K562 (cell line): Measurements from ENCODE around the gene RASGRP4. TPM values are rescaled to one million over a fixed set of nuclear protein-coding genes. Genes with fewer than 3 reads are reported as not detected.

Source experiments
- ELF4 ChIP-seq: fragments of 450-650 bp; formaldehyde crosslinking; IDR thresholded peaks from 2 replicates; pipeline ENCODE4 v1.4.0; 2022; ENCODE audit warnings: missing genetic modification characterization
- IRF2 ChIP-seq: sonication (generic); formaldehyde crosslinking; IDR thresholded peaks from 2 replicates; pipeline ENCODE4 v1.8.1; 2022; ENCODE audit warnings: mild to moderate bottlenecking, missing genetic modification reagents
- PURB ChIP-seq: sonication (generic); formaldehyde crosslinking; IDR thresholded peaks from 2 replicates; pipeline ENCODE4 v1.9.0; 2021; ENCODE audit warnings: low read depth, mild to moderate bottlenecking, missing genetic modification reagents
- SAP30 ChIP-seq: fragments of 200-600 bp; sonication (generic); IDR thresholded peaks from 2 replicates; pipeline ENCODE4 v1.6.1; 2012; ENCODE audit warnings: borderline replicate concordance, low read depth, mild to moderate bottlenecking, moderate library complexity, low read length, control low read depth, inconsistent platforms; ENCODE audit not compliant: insufficient read depth, poor library complexity, severe bottlenecking
- XRCC4 ChIP-seq: IDR thresholded peaks from one replicate; pipeline ENCODE4 v1.6.1; 2011; ENCODE audit not compliant: insufficient read depth, insufficient read length; ENCODE audit errors: extremely low read depth
- ZC3H8 ChIP-seq: fragments of 450-650 bp; IDR thresholded peaks from 2 replicates; pipeline ENCODE4 v1.6.1; 2017
- polyA plus RNA-seq, 8 experiments: library from polyadenylated mRNA; depleted of rRNA in 4 of 8; stranded (reverse) in 5 of 8; unstranded in 3 of 8; fragments of >200 nt; fragmentation: Nextera tagmentation in 2 of 8; fragmentation: Illumina TruSeq in 1 of 8; extraction: Ambion mirVana in 2 of 8; extraction: Trizol in 1 of 8; gene quantifications; 2 replicates each; pipeline versions ENCODE4 v1.2.1 to v1.2.3, GENCODE V29; 2011 to 2014; ENCODE audit warnings: inconsistent platforms in 1 of 8, missing spikeins in 1 of 8
- total RNA-seq, 7 experiments: library from RNA; depleted of rRNA in 6 of 7; stranded (reverse); fragments of >200 nt in 6 of 7; fragmentation: Illumina TruSeq in 2 of 7; extraction: Trizol in 2 of 7; gene quantifications; 2 replicates each; pipeline versions ENCODE4 v1.2.1 to v1.2.3, GENCODE V29; 2011 to 2021; ENCODE audit warnings: low replicate concordance in 1 of 7
- TF ChIP-seq, protein P1 (sequence below): fragments of 450-650 bp; IDR thresholded peaks from 2 replicates; pipeline ENCODE4 v1.6.1; 2016; ENCODE audit warnings: low read depth
- TF ChIP-seq, protein P2 (sequence below), 2 experiments: fragments of 450-650 bp in 1 of 2; sonication (generic) in 1 of 2; formaldehyde crosslinking in 1 of 2; IDR thresholded peaks; 2 replicates each; pipeline versions ENCODE4 v1.7.1 to v1.9.0; 2016 to 2022; ENCODE audit warnings: inconsistent platforms in 1 of 2, mild to moderate bottlenecking in 1 of 2, missing genetic modification reagents in 1 of 2
- TF ChIP-seq, protein P3 (sequence below): sonication (generic); formaldehyde crosslinking; IDR thresholded peaks from 2 replicates; pipeline ENCODE4 v1.8.0; 2022; ENCODE audit warnings: mild to moderate bottlenecking, missing genetic modification reagents

The RASGRP4 gene
- total and polyA plus RNA-seq, 9 of the 15 experiments (the other 6 are each of a cell fraction or from before 2014, with no cell fraction given): 0.39 to 4.6 (median 3.8) TPM

DNA sequence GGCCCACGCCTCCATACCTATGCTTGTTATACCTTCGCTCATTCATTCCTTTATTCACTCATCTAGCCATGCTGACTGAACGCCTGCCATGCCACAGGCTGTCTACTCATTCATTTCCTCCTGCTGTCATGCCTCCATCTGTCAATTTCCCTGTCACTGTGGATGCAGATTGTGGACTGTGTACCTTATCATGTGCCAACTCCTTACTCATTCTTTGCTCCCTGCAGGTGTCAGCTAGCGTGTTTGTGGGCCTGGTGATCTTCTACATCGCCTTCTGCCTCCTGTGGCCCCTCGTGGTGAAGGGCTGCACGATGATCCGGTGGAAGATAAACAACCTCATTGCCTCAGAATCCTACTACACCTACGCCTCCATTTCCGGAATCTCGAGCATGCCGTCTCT is 55.7 kb downstream of the RASGRP4 start (continued):
- TF ChIP-seq, protein P1, sequence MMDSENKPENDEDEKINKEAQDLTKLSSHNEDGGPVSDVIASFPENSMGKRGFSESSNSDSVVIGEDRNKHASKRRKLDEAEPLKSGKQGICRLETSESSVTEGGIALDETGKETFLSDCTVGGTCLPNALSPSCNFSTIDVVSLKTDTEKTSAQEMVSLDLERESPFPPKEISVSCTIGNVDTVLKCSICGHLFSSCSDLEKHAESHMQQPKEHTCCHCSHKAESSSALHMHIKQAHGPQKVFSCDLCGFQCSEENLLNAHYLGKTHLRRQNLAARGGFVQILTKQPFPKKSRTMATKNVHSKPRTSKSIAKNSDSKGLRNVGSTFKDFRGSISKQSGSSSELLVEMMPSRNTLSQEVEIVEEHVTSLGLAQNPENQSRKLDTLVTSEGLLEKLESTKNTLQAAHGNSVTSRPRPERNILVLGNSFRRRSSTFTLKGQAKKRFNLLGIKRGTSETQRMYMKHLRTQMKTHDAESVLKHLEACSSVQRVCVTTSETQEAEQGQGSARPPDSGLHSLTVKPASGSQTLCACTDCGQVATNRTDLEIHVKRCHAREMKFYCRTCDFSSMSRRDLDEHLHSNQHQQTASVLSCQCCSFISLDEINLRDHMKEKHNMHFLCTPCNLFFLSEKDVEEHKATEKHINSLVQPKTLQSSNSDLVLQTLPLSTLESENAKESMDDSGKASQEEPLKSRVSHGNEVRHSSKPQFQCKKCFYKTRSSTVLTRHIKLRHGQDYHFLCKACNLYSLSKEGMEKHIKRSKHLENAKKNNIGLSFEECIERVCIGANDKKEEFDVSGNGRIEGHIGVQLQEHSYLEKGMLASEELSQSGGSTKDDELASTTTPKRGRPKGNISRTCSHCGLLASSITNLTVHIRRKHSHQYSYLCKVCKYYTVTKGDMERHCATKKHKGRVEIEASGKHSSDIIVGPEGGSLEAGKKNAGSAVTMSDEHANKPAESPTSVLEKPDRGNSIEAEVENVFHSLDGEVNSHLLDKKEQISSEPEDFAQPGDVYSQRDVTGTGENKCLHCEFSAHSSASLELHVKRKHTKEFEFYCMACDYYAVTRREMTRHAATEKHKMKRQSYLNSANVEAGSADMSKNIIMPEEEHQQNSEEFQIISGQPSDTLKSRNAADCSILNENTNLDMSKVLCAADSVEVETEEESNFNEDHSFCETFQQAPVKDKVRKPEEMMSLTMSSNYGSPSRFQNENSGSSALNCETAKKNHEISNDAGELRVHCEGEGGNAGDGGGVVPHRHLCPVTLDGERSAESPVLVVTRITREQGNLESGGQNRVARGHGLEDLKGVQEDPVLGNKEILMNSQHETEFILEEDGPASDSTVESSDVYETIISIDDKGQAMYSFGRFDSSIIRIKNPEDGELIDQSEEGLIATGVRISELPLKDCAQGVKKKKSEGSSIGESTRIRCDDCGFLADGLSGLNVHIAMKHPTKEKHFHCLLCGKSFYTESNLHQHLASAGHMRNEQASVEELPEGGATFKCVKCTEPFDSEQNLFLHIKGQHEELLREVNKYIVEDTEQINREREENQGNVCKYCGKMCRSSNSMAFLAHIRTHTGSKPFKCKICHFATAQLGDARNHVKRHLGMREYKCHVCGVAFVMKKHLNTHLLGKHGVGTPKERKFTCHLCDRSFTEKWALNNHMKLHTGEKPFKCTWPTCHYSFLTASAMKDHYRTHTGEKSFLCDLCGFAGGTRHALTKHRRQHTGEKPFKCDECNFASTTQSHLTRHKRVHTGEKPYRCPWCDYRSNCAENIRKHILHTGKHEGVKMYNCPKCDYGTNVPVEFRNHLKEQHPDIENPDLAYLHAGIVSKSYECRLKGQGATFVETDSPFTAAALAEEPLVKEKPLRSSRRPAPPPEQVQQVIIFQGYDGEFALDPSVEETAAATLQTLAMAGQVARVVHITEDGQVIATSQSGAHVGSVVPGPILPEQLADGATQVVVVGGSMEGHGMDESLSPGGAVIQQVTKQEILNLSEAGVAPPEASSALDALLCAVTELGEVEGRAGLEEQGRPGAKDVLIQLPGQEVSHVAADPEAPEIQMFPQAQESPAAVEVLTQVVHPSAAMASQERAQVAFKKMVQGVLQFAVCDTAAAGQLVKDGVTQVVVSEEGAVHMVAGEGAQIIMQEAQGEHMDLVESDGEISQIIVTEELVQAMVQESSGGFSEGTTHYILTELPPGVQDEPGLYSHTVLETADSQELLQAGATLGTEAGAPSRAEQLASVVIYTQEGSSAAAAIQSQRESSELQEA: no peak
- TF ChIP-seq, protein P2, sequence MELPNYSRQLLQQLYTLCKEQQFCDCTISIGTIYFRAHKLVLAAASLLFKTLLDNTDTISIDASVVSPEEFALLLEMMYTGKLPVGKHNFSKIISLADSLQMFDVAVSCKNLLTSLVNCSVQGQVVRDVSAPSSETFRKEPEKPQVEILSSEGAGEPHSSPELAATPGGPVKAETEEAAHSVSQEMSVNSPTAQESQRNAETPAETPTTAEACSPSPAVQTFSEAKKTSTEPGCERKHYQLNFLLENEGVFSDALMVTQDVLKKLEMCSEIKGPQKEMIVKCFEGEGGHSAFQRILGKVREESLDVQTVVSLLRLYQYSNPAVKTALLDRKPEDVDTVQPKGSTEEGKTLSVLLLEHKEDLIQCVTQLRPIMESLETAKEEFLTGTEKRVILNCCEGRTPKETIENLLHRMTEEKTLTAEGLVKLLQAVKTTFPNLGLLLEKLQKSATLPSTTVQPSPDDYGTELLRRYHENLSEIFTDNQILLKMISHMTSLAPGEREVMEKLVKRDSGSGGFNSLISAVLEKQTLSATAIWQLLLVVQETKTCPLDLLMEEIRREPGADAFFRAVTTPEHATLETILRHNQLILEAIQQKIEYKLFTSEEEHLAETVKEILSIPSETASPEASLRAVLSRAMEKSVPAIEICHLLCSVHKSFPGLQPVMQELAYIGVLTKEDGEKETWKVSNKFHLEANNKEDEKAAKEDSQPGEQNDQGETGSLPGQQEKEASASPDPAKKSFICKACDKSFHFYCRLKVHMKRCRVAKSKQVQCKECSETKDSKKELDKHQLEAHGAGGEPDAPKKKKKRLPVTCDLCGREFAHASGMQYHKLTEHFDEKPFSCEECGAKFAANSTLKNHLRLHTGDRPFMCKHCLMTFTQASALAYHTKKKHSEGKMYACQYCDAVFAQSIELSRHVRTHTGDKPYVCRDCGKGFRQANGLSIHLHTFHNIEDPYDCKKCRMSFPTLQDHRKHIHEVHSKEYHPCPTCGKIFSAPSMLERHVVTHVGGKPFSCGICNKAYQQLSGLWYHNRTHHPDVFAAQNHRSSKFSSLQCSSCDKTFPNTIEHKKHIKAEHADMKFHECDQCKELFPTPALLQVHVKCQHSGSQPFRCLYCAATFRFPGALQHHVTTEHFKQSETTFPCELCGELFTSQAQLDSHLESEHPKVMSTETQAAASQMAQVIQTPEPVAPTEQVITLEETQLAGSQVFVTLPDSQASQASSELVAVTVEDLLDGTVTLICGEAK (IDR thresholded peaks at IDR 0.05): no peak
- TF ChIP-seq, protein P2 (CRISPR knock-in tag; IDR thresholded peaks at IDR 0.05): no peak
- TF ChIP-seq XRCC4 (no peak), PURB (CRISPR knock-in tag) (no peak), ZC3H8 (no peak), ELF4 (CRISPR knock-in tag) (no peak), IRF2 (CRISPR knock-in tag) (no peak), SAP30 (no peak)
- TF ChIP-seq, protein P3, sequence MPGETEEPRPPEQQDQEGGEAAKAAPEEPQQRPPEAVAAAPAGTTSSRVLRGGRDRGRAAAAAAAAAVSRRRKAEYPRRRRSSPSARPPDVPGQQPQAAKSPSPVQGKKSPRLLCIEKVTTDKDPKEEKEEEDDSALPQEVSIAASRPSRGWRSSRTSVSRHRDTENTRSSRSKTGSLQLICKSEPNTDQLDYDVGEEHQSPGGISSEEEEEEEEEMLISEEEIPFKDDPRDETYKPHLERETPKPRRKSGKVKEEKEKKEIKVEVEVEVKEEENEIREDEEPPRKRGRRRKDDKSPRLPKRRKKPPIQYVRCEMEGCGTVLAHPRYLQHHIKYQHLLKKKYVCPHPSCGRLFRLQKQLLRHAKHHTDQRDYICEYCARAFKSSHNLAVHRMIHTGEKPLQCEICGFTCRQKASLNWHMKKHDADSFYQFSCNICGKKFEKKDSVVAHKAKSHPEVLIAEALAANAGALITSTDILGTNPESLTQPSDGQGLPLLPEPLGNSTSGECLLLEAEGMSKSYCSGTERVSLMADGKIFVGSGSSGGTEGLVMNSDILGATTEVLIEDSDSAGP (CRISPR knock-in tag): no peak
